Left forelimb (tissue), 1 donor: ENCODE results near the gene TLN1.
A peak's percentile ranks its signal among the peaks of the same experiment; 100 is the strongest.

Source experiments
- DNase-seq: peaks from one replicate; pipeline ENCODE4 v3.0.0-alpha.2; 2018; ENCODE audit warnings: low spot score

The TLN1 gene, protein sequence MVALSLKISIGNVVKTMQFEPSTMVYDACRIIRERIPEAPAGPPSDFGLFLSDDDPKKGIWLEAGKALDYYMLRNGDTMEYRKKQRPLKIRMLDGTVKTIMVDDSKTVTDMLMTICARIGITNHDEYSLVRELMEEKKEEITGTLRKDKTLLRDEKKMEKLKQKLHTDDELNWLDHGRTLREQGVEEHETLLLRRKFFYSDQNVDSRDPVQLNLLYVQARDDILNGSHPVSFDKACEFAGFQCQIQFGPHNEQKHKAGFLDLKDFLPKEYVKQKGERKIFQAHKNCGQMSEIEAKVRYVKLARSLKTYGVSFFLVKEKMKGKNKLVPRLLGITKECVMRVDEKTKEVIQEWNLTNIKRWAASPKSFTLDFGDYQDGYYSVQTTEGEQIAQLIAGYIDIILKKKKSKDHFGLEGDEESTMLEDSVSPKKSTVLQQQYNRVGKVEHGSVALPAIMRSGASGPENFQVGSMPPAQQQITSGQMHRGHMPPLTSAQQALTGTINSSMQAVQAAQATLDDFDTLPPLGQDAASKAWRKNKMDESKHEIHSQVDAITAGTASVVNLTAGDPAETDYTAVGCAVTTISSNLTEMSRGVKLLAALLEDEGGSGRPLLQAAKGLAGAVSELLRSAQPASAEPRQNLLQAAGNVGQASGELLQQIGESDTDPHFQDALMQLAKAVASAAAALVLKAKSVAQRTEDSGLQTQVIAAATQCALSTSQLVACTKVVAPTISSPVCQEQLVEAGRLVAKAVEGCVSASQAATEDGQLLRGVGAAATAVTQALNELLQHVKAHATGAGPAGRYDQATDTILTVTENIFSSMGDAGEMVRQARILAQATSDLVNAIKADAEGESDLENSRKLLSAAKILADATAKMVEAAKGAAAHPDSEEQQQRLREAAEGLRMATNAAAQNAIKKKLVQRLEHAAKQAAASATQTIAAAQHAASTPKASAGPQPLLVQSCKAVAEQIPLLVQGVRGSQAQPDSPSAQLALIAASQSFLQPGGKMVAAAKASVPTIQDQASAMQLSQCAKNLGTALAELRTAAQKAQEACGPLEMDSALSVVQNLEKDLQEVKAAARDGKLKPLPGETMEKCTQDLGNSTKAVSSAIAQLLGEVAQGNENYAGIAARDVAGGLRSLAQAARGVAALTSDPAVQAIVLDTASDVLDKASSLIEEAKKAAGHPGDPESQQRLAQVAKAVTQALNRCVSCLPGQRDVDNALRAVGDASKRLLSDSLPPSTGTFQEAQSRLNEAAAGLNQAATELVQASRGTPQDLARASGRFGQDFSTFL (N-terminal part only)

DNA sequence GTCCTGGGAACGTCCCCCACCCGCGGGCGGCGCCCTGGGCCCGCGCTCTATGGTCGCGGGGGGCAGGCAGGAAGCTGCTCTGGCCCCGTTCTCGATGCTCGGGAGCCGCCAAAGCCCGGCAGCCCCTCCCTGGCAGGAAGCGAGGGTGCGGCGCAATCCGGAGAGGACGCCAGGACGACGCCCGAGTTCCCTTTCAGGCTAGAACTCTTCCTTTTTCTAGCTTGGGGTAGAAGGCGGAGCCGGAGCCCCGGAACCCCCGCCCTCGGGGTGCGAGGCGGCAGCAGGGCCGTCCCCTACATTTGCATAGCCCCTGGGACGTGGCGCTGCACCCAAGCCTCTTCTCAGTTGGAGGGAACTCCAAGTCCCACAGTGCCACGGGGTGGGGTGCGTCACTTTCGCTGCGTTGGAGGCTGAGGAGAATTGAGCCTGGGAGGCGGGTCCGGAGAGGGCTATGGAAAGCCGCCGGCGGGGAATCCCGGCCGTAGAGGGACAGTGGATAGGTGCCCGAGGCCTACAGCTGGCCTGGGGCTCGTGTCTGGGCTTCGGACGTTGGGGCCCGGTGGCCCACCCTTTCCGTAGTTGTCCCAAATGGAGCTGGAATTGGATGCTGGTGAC is at the start of gene TLN1, which contains the start of gene CREB3:
TSS of gene TLN1 (minus strand) at position 11 of the 615 bp plus-strand sequence. CDS start 6,501 bp downstream, outside the sequence.
TSS of gene CREB3 (plus strand) at position 482 of the 615 bp plus-strand sequence. CDS start at position 589, 107 bp downstream.
- DNase-seq, result peak; percentile 97

DNA sequence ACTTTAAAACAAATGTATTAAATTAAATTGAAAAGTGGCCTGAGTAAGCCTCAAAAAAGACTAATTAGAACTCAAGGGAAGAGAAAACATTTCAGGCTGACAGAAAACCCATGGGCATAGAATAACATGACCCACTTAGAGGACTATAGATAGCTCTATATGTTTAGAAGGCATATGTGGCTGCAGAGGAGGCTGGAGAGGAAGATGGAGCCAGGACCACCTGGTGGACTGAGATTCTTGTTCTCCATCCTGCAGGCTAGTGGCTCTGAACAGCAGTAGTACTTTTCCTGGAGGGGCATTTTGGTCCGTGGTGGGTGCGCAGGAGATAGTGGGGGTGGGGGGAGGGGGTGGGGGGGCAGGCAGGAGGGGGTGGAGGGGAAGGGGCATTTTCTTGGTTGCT is 49.1 kb upstream of the TLN1 start:
- no peak for DNase-seq

DNA sequence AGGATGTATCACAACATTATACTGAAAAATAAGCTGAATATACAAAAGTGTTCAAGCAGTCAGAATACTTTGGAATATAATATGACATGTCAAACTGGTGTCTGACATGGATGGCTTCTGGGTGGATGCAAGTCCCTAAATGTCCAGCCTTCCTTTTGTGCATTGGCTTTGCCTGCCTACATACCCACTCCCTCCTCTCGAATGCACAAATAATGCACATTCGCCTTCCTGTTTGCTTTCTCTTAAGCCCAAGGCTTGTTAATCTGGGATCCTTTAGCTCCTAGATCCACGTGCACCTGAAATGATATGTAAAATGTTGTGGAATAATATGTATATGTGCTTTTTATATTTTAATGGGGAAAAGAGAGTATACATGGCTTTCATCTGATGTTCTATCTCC is 46.5 kb upstream of the TLN1 start:
- DNase-seq, result no peak

- no peak for DNase-seq
Observed at GRCh38 chr9:35776018-35776417, 44.0 kb upstream of the TLN1 start.

DNA sequence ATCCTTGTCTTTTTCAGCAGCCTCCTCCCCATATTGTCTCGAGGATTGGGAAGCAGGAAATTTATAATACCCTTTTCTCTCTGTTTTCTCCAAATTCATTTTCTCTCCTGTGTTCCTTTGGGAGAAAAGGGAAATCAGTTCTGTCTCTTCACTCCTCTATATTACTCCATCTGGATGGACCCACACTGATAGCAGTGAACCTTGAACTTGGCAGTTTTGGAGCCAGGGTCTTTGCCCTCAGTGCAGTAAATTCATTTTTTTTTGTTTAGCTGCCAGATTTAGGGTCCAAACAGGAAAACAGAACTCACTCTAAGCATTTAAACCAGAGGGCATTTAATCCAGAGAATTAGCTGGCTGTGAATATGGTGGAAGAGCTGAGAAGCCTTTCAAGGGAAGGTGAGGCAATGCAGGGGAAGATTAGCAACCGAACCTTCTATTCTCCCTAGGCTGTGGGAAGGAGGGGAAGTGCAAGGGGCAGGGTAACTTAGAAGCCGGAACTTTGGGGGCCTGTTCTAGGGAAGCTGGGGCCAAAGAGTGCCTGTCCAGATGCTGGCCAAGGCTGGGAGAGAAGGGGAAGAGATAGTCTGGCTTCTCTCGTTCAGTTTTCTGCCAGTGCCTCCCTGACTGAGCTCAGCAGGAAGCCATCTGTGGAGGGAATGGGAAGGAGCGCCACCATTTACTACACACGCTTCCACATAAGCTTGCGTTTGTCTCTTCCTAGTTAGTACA is 43.1 kb upstream of the TLN1 start:
- no peak for DNase-seq

DNA sequence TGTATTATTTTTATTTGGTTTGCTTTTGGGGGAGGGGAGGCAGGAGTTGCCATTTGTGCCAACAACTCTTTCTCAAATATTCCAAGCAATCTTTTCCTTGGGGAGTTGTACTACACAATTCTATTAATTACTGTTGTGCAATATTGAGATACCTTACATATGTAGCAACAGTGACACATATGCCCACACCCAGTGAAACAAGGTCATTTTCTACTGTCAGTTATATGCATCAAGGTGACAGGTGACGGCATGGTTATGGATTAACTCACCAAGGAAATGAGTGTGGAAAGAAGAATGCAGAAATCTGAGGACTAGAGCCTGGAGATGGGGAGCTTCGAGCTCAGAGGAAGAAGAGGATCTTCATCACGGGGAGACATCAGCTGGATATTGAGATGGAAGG is 39.9 kb upstream of the TLN1 start:
- DNase-seq, result no peak

- no peak for DNase-seq
Observed at GRCh38 chr9:35771534-35771933, 39.5 kb upstream of the TLN1 start.

DNA sequence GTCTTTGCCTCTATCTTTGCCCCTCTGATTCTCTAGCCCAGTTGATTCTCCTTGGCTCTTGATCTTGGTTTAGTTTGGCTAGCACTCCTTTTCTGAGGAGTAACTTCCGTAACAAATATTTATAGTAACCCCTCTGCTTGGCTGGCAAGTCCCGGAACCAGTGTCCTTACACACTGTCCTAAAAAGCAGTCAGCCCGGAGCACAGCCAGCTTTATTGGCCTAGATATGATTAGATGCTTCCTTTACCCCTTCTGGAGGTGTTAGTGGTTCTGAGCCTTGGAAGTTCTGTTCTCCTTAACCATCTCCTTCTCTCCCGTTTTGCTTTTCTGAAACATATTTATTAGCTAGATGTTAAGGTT is 39.1 kb upstream of the TLN1 start:
- no peak for DNase-seq

DNA sequence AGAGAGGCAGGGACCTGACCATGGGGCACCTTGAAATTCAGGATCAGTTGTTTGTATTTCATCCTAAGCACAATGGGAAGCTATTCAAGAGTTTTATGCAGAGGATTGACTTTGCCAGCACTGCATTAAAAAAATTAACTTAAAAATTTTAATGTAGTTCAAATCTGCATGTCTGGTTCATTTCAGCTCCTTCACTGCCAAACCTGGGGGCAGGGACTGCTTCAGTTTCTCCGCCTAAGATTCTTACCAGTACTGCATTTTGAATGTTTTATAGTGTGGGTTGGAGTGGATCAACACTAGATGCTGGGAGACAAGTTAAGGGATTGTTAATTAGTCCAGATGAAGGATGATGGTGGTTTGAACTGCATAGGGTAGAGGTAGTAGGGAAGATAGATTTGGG is 37.8 kb upstream of the TLN1 start:
- no peak for DNase-seq

DNA sequence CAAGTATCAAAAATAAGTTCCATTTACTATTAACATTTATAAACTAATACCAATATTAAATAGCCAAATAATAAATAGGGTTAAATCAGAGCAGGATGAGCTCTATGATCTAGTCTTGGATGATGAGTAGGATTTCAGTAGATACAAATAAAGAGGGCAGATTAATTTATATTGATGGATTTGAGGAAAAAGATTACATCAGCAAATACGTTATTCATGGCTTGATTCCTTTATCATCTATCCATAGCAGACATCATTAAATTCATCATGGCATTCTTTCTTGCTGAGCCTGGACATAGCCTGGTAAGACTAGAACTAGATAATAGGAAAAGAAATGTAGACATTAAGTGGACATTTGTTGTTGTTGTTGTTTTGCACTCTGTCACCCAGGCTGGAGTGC is 35.5 kb upstream of the TLN1 start:
- DNase-seq, result no peak

GRCh38 chr9:35766997-35767396 is 35.0 kb upstream of the TLN1 start:
- no peak for DNase-seq

DNA sequence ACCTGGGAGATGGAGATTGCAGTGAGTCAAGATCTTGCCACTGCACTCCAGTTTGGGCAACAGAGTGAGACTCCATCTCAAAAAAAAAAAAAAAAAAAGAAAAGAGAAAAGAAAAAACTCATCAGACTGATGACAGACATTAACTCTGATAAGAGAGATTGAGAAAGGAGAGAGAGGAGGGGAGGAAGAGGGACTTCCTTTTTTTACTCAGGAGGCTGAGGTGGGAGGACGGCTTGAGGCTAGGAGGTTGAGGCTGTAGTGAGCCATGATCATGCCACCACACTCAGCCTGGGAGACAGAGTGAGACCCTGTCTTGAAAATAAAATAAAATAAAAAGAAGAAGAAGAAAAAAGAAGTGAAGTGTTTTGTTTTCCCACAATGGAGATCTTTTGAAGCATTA is 31.8 kb upstream of the TLN1 start:
- no peak for DNase-seq

DNA sequence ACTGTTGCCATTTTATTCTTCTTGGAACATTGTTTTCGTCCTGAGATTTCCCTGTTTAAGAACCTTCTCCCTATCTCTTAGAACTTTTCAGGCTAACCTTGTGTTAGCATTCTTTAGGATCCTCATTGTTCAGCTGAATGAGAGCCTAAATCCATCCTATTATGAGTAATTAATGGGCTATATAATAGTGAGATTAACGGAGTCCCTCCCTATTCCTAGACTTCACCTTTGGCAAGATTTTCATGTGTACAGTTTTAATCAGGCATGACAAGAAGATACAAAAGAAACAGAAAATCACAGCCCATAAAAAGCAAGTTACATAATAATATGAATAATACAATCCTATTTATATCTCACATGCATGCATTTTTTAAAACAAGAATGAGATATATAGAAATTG is 31.2 kb upstream of the TLN1 start:
- no peak for DNase-seq

DNA sequence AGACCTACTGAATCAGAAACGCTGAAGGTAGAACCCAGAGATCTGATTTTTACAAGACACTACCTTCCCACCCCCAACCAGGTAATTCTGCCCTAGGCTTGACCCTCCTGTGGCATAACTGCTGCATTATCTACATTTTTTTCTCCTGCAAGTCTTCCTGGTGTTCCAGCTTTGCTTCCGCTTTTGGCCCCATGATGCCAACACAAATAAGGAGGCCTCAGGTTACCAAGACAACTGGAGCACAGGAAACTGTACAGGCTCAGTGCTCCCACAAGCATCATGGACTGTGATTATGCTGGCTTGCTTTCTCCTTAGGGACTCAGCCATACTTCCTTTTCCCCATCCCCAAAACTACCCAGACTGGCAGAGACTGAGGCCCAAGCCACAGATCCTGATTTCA is 28.7 kb upstream of the TLN1 start:
- no peak for DNase-seq

GRCh38 chr9:35759795-35760194 is 27.8 kb upstream of the TLN1 start:
- no peak for DNase-seq

DNA sequence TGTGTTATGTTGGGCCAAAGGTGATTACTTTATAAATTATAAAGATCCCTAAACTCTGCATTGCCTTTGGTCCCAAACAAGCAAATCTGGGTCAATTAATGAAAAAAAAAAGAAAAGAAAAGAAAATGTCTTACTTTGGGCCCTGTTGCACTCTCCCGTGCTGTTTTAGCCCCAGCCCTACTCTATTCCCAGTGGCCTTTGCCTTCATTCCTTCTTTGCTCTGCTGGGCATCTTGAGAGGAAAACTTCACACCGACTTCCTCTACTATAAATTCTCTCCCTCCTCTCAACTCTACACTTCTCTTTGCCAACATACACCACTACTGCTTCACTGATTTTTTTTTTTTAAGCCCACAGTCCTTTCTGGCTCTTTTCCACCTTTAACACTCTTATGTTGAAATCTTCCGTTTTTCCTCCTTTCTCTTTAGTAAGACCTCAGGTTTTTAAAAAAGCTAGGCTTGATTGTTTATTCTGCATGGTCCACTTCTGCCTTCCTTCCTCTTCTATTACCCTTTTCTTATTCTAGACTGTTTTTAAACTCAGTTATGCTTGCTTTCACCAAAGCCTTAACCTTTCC is 26.6 kb upstream of the TLN1 start:
- no peak for DNase-seq

DNA sequence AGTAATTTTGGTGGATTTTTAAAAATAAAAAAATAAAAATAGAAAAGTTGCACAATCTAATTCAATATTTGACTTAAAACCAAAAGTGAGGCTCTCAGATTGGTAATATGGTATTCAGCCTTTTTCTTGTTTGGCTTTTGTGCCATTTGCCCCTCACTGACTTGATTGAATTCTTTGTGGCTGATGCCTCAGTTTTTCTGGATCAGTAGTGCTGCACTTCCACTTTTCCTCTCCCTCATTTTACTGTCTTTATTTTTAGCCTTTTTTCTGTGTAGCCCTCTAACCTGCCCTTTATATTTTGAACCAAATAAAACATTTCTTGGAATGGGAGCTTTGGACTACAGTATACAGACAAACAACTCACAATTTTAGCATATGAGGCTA is 25.9 kb upstream of the TLN1 start:
- no peak for DNase-seq

DNA sequence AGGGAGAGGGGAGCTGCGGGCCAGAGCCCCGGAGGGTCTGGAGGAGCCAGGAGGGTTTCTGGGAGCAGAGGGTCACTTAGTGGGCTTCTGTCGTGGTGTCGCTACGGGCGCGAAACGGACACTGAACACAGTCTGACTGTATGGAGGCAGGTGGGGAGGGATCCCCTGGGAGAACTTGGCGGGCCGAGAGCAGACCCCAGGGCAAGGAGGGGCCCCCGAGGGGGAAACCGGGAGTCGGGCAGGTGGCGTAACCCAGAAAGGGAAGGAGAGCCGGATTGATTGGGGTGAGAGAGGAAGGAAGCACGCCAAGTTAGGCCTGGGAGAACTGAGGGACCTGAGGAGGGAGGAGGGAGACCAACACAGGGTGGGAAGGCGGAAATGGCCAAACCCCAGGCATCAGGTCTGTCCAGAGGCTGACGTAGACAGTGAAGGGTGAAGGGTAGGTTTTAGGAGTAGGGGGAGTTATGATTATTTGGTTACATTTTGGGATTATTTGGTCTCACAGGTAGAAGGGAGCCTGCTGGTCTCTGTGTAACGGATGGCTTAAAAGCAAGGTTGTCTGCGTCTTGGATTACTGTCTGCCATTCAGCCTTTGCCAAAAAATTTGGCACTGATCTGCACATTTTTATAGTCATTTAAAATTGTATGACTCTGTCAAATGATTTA is 25.4 kb upstream of the TLN1 start:
- no peak for DNase-seq

- DNase-seq, result peak; percentile 84
Observed at GRCh38 chr9:35756275-35757225, 24.6 kb upstream of the TLN1 start.
